ENCODE results near the gene TRIO. TPM values are rescaled to one million over a fixed set of nuclear protein-coding genes. Genes with fewer than 3 reads are reported as not detected.

Gene TRIO
- total RNA-seq, 1 experiment from 2014 or later, result 88.8 TPM

DNA sequence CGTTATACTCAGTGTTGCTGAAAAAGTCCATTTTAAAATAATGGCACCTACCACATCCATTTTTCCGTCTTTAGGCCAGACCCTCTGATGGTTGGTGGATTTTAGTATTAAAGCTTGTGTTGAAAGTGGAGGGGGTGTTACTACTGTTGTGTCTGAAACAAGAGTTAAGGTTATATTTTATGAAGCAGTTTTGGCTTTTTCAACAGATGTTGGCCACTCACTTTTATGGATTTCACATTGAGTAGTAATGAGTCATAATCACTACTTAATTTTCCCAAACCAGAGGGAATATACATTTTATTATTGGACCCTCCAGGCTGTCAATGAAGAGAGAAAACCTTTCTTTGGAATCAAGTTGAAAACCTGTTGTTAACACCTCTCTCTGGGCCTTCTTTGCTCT is 88.0 kb downstream of the TRIO start:
- Mint-ChIP-seq H3K4me3 (no peak overlapping the region), H3K27me3 (ENCODE audit: low read depth) (no peaks in the 10 kb centered on the region), H3K4me1 (peaks cover 63% of the 10 kb centered on the region), H3K9me3 (no peaks in the 10 kb centered on the region), H3K36me3 (no peaks in the 10 kb centered on the region), H3K27ac (no peak overlapping the region)
- ATAC-seq, result no peak
- POLR2A ChIA-PET, result no interaction called here
- CTCF ChIA-PET, result no interaction called here
- TF ChIP-seq ZNF396 (CRISPR knock-in tag; IDR thresholded peaks at IDR 0.05; ENCODE audit: borderline replicate concordance) (no peak), ELF4 (CRISPR knock-in tag; IDR thresholded peaks at IDR 0.05; ENCODE audit: low read depth) (no peak), ZNF232 (CRISPR knock-in tag; IDR thresholded peaks at IDR 0.05) (no peak), ZNF416 (CRISPR knock-in tag; IDR thresholded peaks at IDR 0.05) (no peak), ATF1 (CRISPR knock-in tag; IDR thresholded peaks at IDR 0.05) (no peak), FOXP4 (CRISPR knock-in tag; IDR thresholded peaks at IDR 0.05) (no peak), MAX (CRISPR knock-in tag; IDR thresholded peaks at IDR 0.05) (no peak), FOXJ3 (CRISPR knock-in tag; IDR thresholded peaks at IDR 0.05; ENCODE audit: borderline replicate concordance) (no peak), SOX15 (CRISPR knock-in tag; IDR thresholded peaks at IDR 0.05) (no peak), ATF3 (CRISPR knock-in tag; conservative IDR thresholded peaks at IDR 0.05) (no peak)
- TF ChIP-seq, protein P1, sequence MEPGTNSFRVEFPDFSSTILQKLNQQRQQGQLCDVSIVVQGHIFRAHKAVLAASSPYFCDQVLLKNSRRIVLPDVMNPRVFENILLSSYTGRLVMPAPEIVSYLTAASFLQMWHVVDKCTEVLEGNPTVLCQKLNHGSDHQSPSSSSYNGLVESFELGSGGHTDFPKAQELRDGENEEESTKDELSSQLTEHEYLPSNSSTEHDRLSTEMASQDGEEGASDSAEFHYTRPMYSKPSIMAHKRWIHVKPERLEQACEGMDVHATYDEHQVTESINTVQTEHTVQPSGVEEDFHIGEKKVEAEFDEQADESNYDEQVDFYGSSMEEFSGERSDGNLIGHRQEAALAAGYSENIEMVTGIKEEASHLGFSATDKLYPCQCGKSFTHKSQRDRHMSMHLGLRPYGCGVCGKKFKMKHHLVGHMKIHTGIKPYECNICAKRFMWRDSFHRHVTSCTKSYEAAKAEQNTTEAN (CRISPR knock-in tag; IDR thresholded peaks at IDR 0.05), result no peak
- TF ChIP-seq, protein P2, sequence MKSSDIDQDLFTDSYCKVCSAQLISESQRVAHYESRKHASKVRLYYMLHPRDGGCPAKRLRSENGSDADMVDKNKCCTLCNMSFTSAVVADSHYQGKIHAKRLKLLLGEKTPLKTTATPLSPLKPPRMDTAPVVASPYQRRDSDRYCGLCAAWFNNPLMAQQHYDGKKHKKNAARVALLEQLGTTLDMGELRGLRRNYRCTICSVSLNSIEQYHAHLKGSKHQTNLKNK (CRISPR knock-in tag; IDR thresholded peaks at IDR 0.05), result no peak
- TF ChIP-seq, protein P3, sequence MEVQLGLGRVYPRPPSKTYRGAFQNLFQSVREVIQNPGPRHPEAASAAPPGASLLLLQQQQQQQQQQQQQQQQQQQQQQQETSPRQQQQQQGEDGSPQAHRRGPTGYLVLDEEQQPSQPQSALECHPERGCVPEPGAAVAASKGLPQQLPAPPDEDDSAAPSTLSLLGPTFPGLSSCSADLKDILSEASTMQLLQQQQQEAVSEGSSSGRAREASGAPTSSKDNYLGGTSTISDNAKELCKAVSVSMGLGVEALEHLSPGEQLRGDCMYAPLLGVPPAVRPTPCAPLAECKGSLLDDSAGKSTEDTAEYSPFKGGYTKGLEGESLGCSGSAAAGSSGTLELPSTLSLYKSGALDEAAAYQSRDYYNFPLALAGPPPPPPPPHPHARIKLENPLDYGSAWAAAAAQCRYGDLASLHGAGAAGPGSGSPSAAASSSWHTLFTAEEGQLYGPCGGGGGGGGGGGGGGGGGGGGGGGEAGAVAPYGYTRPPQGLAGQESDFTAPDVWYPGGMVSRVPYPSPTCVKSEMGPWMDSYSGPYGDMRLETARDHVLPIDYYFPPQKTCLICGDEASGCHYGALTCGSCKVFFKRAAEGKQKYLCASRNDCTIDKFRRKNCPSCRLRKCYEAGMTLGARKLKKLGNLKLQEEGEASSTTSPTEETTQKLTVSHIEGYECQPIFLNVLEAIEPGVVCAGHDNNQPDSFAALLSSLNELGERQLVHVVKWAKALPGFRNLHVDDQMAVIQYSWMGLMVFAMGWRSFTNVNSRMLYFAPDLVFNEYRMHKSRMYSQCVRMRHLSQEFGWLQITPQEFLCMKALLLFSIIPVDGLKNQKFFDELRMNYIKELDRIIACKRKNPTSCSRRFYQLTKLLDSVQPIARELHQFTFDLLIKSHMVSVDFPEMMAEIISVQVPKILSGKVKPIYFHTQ (CRISPR knock-in tag; IDR thresholded peaks at IDR 0.05), result no peak
- TF ChIP-seq, protein P4, sequence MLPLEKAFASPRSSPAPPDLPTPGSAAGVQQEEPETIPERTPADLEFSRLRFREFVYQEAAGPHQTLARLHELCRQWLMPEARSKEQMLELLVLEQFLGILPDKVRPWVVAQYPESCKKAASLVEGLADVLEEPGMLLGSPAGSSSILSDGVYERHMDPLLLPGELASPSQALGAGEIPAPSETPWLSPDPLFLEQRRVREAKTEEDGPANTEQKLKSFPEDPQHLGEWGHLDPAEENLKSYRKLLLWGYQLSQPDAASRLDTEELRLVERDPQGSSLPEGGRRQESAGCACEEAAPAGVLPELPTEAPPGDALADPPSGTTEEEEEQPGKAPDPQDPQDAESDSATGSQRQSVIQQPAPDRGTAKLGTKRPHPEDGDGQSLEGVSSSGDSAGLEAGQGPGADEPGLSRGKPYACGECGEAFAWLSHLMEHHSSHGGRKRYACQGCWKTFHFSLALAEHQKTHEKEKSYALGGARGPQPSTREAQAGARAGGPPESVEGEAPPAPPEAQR (CRISPR knock-in tag; IDR thresholded peaks at IDR 0.05), result no peak
- no peak for DNase-seq (ENCODE audit: low spot score)

GRCh38 chr5:14231890-14232289 is 88.7 kb downstream of the TRIO start:
- ATAC-seq, result no peak
- H3K4me3 Mint-ChIP-seq, result no peak overlapping the region
- H3K27ac Mint-ChIP-seq, result no peak overlapping the region
- DNase-seq (ENCODE audit: low spot score), result no peak
- no peaks in the 10 kb centered on the region for H3K27me3 Mint-ChIP-seq (ENCODE audit: low read depth)
- TF ChIP-seq ZNF281 (CRISPR knock-in tag; IDR thresholded peaks at IDR 0.05) (no peak), ZNF263 (CRISPR knock-in tag; IDR thresholded peaks at IDR 0.05; ENCODE audit: low read depth) (no peak), NFE2L1 (CRISPR knock-in tag; IDR thresholded peaks at IDR 0.05) (no peak), TEAD1 (CRISPR knock-in tag; IDR thresholded peaks at IDR 0.05) (no peak)
- TF ChIP-seq, protein P5, sequence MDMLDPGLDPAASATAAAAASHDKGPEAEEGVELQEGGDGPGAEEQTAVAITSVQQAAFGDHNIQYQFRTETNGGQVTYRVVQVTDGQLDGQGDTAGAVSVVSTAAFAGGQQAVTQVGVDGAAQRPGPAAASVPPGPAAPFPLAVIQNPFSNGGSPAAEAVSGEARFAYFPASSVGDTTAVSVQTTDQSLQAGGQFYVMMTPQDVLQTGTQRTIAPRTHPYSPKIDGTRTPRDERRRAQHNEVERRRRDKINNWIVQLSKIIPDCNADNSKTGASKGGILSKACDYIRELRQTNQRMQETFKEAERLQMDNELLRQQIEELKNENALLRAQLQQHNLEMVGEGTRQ (CRISPR knock-in tag; IDR thresholded peaks at IDR 0.05), result no peak
- POLR2A ChIA-PET, result no interaction called here
- H3K4me1 Mint-ChIP-seq, result peaks cover 63% of the 10 kb centered on the region
- CTCF ChIA-PET, result interaction anchor here (1.7 kb wide), 1 partner anchor 38 kb away, joined by 5 read pairs; no protein-coding TSS in a partner anchor
- H3K9me3 Mint-ChIP-seq, result no peaks in the 10 kb centered on the region
- H3K36me3 Mint-ChIP-seq, result no peaks in the 10 kb centered on the region
